IMR-90 (cell line): ENCODE results near the gene NANS.

ENCODE experiments used
- CEBPB ChIP-seq: IDR thresholded peaks from 2 replicates; pipeline ENCODE4 v1.6.1; 2012; ENCODE audit warnings: low read depth, low read length, improper control_type of control experiment
- CTCF ChIP-seq: conservative IDR thresholded peaks from 2 replicates; pipeline ENCODE4 v1.5.1; 2012; ENCODE audit warnings: mild to moderate bottlenecking, low read depth, low read length, improper control_type of control experiment
- FOS ChIP-seq: fragments of 150-350 bp; IDR thresholded peaks from 2 replicates; pipeline ENCODE4 v1.6.1; 2016; ENCODE audit warnings: low read depth, low read length
- MAFK ChIP-seq: IDR thresholded peaks from 2 replicates; pipeline ENCODE4 v1.6.1; 2012; ENCODE audit warnings: low read depth, low read length, improper control_type of control experiment
- POLR2A ChIP-seq: IDR thresholded peaks from 2 replicates; pipeline ENCODE4 v1.6.1; 2012; ENCODE audit warnings: mild to moderate bottlenecking, low read depth, low read length
- RAD21 ChIP-seq: IDR thresholded peaks from 2 replicates; pipeline ENCODE4 v1.6.1; 2012; ENCODE audit warnings: low read length, improper control_type of control experiment
- RFX5 ChIP-seq: IDR thresholded peaks from 2 replicates; pipeline ENCODE4 v1.8.0; 2012; ENCODE audit warnings: low read depth, mild to moderate bottlenecking, low read length, moderate library complexity
- SMC3 ChIP-seq: fragments of 150-350 bp; IDR thresholded peaks from 2 replicates; pipeline ENCODE4 v1.6.1; 2016; ENCODE audit warnings: low read depth, mild to moderate bottlenecking, antibody characterized with exemption, low read length, moderate library complexity

- TF ChIP-seq CTCF (no peak), CEBPB (no peak), FOS (no peak), RAD21 (no peak), POLR2A (no peak), RFX5 (no peak), MAFK (no peak), SMC3 (no peak)
These were observed 75.6 kb downstream of the NANS start for GRCh38 chr9:98132158-98132557.
